ENCODE results near the gene IFIT5. TPM values are rescaled to one million over a fixed set of nuclear protein-coding genes. Genes with fewer than 3 reads are reported as not detected.
"Not testable (repeated sequence)": the region's sequence is repeated elsewhere in the genome, so short reads cannot be mapped to it uniquely, and the experiment has no call there.

Gene IFIT5
- total RNA-seq, 2 experiments from 2014 or later: 25.2 to 25.9 TPM

GRCh38 chr10:89410551-89410950, 3.8 kb upstream of the IFIT5 start:
- H3K9me3 ChIP-seq (ENCODE audit: control insufficient read depth in 1 of 2, insufficient read depth in 1 of 2, low read length in 2 of 2); H3K27me3 ChIP-seq (ENCODE audit: control insufficient read depth in 1 of 2, insufficient read depth in 2 of 2, low read length in 2 of 2); H3K9me3 Mint-ChIP-seq; H3K27ac ChIP-seq (ENCODE audit: low read depth in 1 of 2, low read length in 2 of 2); ATAC-seq (ENCODE audit: poor library complexity); H3K4me3 ChIP-seq (ENCODE audit: low read length); H3K27me3 Mint-ChIP-seq; H3K36me3 ChIP-seq (ENCODE audit: insufficient read depth, low read length); CTCF ChIA-PET: not testable (repeated sequence)
- peak in 1 of 14 experiments; percentile 27 for DNase-seq
- peaks cover 24% of the 10 kb centered on the region for H3K4me1 ChIP-seq (ENCODE audit: insufficient read depth, low read length)
- intact Hi-C loops (cut with DNase I, micrococcal nuclease): loop anchor here (5.0 to 10.0 kb wide), 5 partner anchors 73 to 416 kb away; partner anchors contain the start of genes FAS (in 1 of the 2), IFIT2 (in 1 of the 2), KIF20B (in 1 of the 2) and LIPA (in 1 of the 2)
- H3K27ac Mint-ChIP-seq: peak overlapping the region; percentile 99
- H3K4me3 Mint-ChIP-seq: peak overlapping the region; percentile 54
- POLR2A ChIA-PET: interaction anchor here (3.5 kb wide), 1 partner anchor 18 kb away, joined by 10 read pairs; the partner anchor contains the start of gene IFIT1
- peaks cover 42% of the 10 kb centered on the region for H3K4me1 Mint-ChIP-seq (ENCODE audit: low read depth)
- H3K36me3 Mint-ChIP-seq (ENCODE audit: low read depth): peaks cover 18% of the 10 kb centered on the region

DNA sequence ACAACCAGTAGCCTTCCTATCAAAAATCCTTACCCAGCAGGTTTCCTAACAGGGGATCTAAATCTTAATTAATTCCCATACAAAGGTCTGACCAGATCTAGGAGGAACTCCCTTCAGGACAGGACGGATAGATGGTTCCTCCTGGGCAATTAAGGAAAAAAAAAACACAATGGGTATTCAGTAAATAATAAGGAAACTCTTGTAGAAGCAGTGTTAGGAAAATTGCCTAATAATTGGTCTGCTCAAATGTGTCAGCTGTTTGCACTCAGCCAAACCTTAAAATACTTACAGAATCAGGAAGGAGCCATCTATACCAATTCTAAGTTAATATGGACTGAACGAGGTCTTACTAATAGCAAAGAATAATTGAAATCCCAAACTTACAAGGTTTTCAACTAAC, 3.2 kb upstream of the IFIT5 start:
- H3K27ac Mint-ChIP-seq: peak overlapping the region; percentile 99
- CTCF ChIA-PET; ATAC-seq (ENCODE audit: poor library complexity); POLR2A ChIA-PET; H3K4me3 Mint-ChIP-seq; H3K27me3 Mint-ChIP-seq; DNase-seq; H3K9me3 Mint-ChIP-seq; H3K36me3 ChIP-seq (ENCODE audit: insufficient read depth, low read length); H3K9me3 ChIP-seq (ENCODE audit: control insufficient read depth in 1 of 2, insufficient read depth in 1 of 2, low read length in 2 of 2); H3K4me3 ChIP-seq (ENCODE audit: low read length); H3K27me3 ChIP-seq (ENCODE audit: control insufficient read depth in 1 of 2, insufficient read depth in 2 of 2, low read length in 2 of 2); H3K27ac ChIP-seq (ENCODE audit: low read depth in 1 of 2, low read length in 2 of 2): not testable (repeated sequence)
- peaks cover 29% of the 10 kb centered on the region for H3K4me1 ChIP-seq (ENCODE audit: insufficient read depth, low read length)
- H3K4me1 Mint-ChIP-seq (ENCODE audit: low read depth): peaks cover 47% of the 10 kb centered on the region
- intact Hi-C loops (cut with DNase I, micrococcal nuclease): loop anchor here (5.0 to 10.0 kb wide), 5 partner anchors 74 to 416 kb away; partner anchors contain the start of genes FAS (in 1 of the 2), IFIT2 (in 1 of the 2), KIF20B (in 1 of the 2) and LIPA (in 1 of the 2)
- H3K36me3 Mint-ChIP-seq (ENCODE audit: low read depth): peaks cover 18% of the 10 kb centered on the region

DNA sequence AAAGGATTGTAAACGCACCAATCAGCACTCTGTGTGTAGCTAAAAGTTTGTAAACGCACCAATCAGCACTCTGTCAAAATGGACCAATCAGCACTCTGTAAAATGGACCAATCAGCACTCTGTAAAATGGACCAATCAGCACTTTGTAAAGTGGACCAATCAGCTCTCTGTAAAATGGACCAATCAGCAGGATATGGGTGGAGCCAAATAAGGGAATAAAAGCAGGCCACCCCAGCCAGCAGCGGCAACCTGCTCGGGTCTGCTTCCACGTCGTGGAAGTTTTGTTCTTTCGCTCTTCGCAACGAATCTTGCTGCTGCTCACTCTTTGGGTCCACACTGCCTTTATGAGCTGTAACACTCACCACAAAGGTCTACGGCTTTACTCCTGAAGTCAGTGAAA, 2.1 kb upstream of the IFIT5 start:
- Mint-ChIP-seq H3K27ac (peak overlapping the region; percentile 99), H3K36me3 (ENCODE audit: low read depth) (peaks cover 21% of the 10 kb centered on the region), H3K4me3 (peak overlapping the region; percentile 79), H3K4me1 (ENCODE audit: low read depth) (peaks cover 58% of the 10 kb centered on the region)
- peak in 12 of 14 experiments; percentile 11 to 72 (median 42) for DNase-seq
- H3K36me3 ChIP-seq (ENCODE audit: insufficient read depth, low read length); H3K9me3 ChIP-seq (ENCODE audit: control insufficient read depth in 1 of 2, insufficient read depth in 1 of 2, low read length in 2 of 2); ATAC-seq (ENCODE audit: poor library complexity); H3K9me3 Mint-ChIP-seq; H3K27me3 Mint-ChIP-seq; H3K27me3 ChIP-seq (ENCODE audit: control insufficient read depth in 1 of 2, insufficient read depth in 2 of 2, low read length in 2 of 2); H3K27ac ChIP-seq (ENCODE audit: low read depth in 1 of 2, low read length in 2 of 2); CTCF ChIA-PET: not testable (repeated sequence)
- Histone ChIP-seq H3K4me1 (ENCODE audit: insufficient read depth, low read length) (peaks cover 34% of the 10 kb centered on the region), H3K4me3 (ENCODE audit: low read length) (peak overlapping the region; percentile 24)
- intact Hi-C loops (cut with DNase I, micrococcal nuclease): loop anchor here (2.0 to 10.0 kb wide), 6 partner anchors 19 to 417 kb away; partner anchors contain the start of genes FAS (in 1 of the 2), IFIT1 (in 1 of the 2), IFIT2 (in 1 of the 2) and KIF20B (in 1 of the 2)
- POLR2A ChIA-PET: interaction anchor here (0.6 to 4.3 kb wide), 6 partner anchors 11 to 565 kb away, joined by 3 to 123 read pairs (median 9); partner anchors contain the start of genes IFIT1, IFIT2, LIPA and STAMBPL1

- peak overlapping the region; percentile 89 for H3K4me3 ChIP-seq (ENCODE audit: low read length)
- ChIA-PET CTCF (no interaction called here), POLR2A (interaction anchor here (0.8 to 4.3 kb wide), 17 partner anchors 9 to 1750 kb away, joined by 3 to 123 read pairs (median 6); partner anchors contain the start of genes FAS, IFIT1, IFIT2 and KIF20B)
- no peaks in the 10 kb centered on the region for H3K27me3 ChIP-seq (ENCODE audit: control insufficient read depth in 1 of 2, insufficient read depth in 2 of 2, low read length in 2 of 2)
- peaks cover 0 to 5% of the 10 kb centered on the region in 2 experiments for H3K9me3 ChIP-seq (ENCODE audit: control insufficient read depth in 1 of 2, insufficient read depth in 1 of 2, low read length in 2 of 2)
- H3K36me3 ChIP-seq (ENCODE audit: insufficient read depth, low read length): peaks cover 11% of the 10 kb centered on the region
- H3K4me1 Mint-ChIP-seq (ENCODE audit: low read depth): peaks cover 70% of the 10 kb centered on the region
- TF ChIP-seq, protein P1, sequence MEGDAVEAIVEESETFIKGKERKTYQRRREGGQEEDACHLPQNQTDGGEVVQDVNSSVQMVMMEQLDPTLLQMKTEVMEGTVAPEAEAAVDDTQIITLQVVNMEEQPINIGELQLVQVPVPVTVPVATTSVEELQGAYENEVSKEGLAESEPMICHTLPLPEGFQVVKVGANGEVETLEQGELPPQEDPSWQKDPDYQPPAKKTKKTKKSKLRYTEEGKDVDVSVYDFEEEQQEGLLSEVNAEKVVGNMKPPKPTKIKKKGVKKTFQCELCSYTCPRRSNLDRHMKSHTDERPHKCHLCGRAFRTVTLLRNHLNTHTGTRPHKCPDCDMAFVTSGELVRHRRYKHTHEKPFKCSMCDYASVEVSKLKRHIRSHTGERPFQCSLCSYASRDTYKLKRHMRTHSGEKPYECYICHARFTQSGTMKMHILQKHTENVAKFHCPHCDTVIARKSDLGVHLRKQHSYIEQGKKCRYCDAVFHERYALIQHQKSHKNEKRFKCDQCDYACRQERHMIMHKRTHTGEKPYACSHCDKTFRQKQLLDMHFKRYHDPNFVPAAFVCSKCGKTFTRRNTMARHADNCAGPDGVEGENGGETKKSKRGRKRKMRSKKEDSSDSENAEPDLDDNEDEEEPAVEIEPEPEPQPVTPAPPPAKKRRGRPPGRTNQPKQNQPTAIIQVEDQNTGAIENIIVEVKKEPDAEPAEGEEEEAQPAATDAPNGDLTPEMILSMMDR (IDR thresholded peaks at IDR 0.05): no peak
- H3K4me3 Mint-ChIP-seq: peak overlapping the region; percentile 96
- no peaks in the 10 kb centered on the region for H3K9me3 Mint-ChIP-seq
- H3K27ac Mint-ChIP-seq: peak overlapping the region; percentile 99
- H3K27me3 Mint-ChIP-seq: no peaks in the 10 kb centered on the region
- H3K36me3 Mint-ChIP-seq (ENCODE audit: low read depth): peaks cover 33% of the 10 kb centered on the region
- DNase-seq (peak in 1 of 14 experiments; percentile 10), ATAC-seq (ENCODE audit: poor library complexity) (no peak)
- peaks cover 45% of the 10 kb centered on the region for H3K4me1 ChIP-seq (ENCODE audit: insufficient read depth, low read length)
- peak overlapping the region; percentile 86 to 92 for H3K27ac ChIP-seq (ENCODE audit: low read depth in 1 of 2, low read length in 2 of 2)
- intact Hi-C loops (cut with DNase I, micrococcal nuclease): loop anchor here (2.0 to 10.0 kb wide), 6 partner anchors 21 to 419 kb away; partner anchors contain the start of genes FAS (in 1 of the 2), IFIT1 (in 1 of the 2), IFIT2 (in 1 of the 2) and KIF20B (in 1 of the 2)
These were observed 913 bp upstream of the IFIT5 start for GRCh38 chr10:89413398-89413912.
